ENCODE results near the gene FCER2. TPM values are rescaled to one million over a fixed set of nuclear protein-coding genes. Genes with fewer than 3 reads are reported as not detected.
A peak's percentile ranks its signal among the peaks of the same experiment; 100 is the strongest.

Gene FCER2
- total and polyA plus RNA-seq, 2 of the 13 experiments (the other 11 are each of a cell fraction or from before 2014, with no cell fraction given) = not detected

DNA sequence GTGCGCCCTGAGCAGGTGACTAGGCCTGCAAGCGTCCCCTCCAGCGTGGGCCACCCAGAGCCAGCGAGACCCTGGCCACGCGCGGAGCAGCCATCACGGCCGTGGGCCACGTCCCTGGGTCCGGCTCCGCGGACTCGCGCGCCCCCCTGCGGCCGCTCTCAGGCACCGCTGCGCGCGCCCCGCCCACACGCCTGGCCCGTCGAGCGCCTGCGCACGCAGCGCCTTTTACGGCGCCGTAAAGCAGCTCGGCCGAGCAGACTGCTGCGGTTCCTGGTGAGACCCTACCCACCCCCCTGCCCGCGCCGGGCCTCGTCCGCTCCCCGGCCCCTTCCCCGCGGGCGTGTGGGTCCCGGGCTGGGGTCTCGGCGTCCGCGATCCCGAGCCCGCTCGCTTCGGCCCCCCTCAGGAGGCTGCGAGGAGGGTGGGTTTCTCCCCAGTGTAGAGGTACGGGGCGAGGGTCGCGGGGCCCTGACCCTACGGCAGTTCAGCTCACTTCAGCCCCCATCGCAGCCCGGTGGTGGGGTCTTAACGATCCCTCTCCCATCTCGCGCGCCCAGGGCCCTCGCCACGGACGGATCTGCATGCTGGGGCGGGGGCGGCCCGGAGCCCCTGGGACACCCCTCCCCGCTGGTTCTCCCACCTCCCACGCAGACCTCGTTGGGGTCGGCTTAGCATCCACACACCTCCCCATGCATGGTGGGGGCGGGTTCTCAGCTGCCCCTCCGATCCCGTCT lies 21.2 kb downstream of the FCER2 start, which contains the start of gene TRAPPC5:
Gene TRAPPC5 (plus strand): TSS at position 228 of the 734 bp plus-strand sequence. CDS start 1,421 bp downstream, outside the sequence.
- FAIRE-seq = no peak
- BruUV-seq (replicated peaks) = no TSS peak
- Histone ChIP-seq H3K27me3 (ENCODE audit: control insufficient read depth in 1 of 2, insufficient read depth in 2 of 2, low read length in 2 of 2) (peaks cover 3 to 18% of the 10 kb centered on the region in 2 experiments; a peak in 2 of 5 replicates), H3K4me2 (ENCODE audit: low read depth, low read length) (peak within 1 kb of the TSS; percentile 92), H3K27ac (ENCODE audit: extremely low read length, insufficient read depth, low read length) (peak within 1 kb of the TSS; percentile 57), H3K4me1 (ENCODE audit: insufficient read depth, low read length) (peaks cover 36% of the 10 kb centered on the region), H3K4me3 (replicated peaks in 1 of 3; ENCODE audit: insufficient read depth in 1 of 3, low read depth in 2 of 3, low read length in 3 of 3) (peak within 1 kb of the TSS; percentile 85 to 99 (median 97)), H4K20me1 (ENCODE audit: insufficient read depth, low read length) (no peaks in the 10 kb centered on the region), H2AFZ (ENCODE audit: low read length) (no peak within 1 kb of the TSS), H3K36me3 (replicated peaks in 1 of 2; ENCODE audit: control insufficient read depth in 1 of 2, insufficient read depth in 2 of 2, low read length in 2 of 2) (0 out of 5 replicates have a peak, but pooled peaks cover 0 to 2% of the 10 kb centered on the region in 2 experiments), H3K9me3 (ENCODE audit: low read length) (no peaks in the 10 kb centered on the region), H3K79me2 (ENCODE audit: insufficient read depth, low read length) (peaks cover 5% of the 10 kb centered on the region), H3K9ac (ENCODE audit: insufficient read depth, low read depth, low read length) (peak within 1 kb of the TSS; percentile 88)
- DNase-seq (ENCODE audit: low spot score) = peak; percentile 52
- WGBS (ENCODE audit: low lambda C conversion rate) = 0% methylated on average over 5 of the region's 79 CpGs
- ChIA-PET CTCF (ENCODE audit: low intra/inter-chr PET ratio, low total read pairs) (interaction anchor here (2.8 to 3.1 kb wide), 2 partner anchors 29 to 112 kb away, joined by 13 to 34 read pairs; no protein-coding TSS in a partner anchor), POLR2A (interaction anchor here (0.7 to 1.2 kb wide), 2 partner anchors 43 to 112 kb away, joined by 4 read pairs; no protein-coding TSS in a partner anchor)
- in situ Hi-C loops (cut with HindIII; ENCODE audit: extremely low pct_ligation_motif_present, low pct_unique_long_range_greater_than_20kb) (loop anchor here (5.0 to 10.0 kb wide), 2 partner anchors 114 to 118 kb away; no protein-coding TSS in a partner anchor), intact Hi-C loops (cut with micrococcal nuclease; ENCODE audit: unreplicated experiment) (loop anchor here (1.0 to 2.0 kb wide), 2 partner anchors 28 to 118 kb away; no protein-coding TSS in a partner anchor)
- peak; percentile 76 for ATAC-seq
- TF ChIP-seq ZNF749 (CRISPR knock-in tag; IDR thresholded peaks at IDR 0.05; ENCODE audit: borderline replicate concordance) (0 out of 2 replicates have a peak, but pooled peaks have one; percentile 35), PRMT3 (CRISPR knock-in tag; IDR thresholded peaks at IDR 0.05; ENCODE audit: borderline replicate concordance, low read depth) (no peak), ZFYVE20 (CRISPR knock-in tag; IDR thresholded peaks at IDR 0.05; ENCODE audit: borderline replicate concordance, low read depth) (0 out of 2 replicates have a peak, but pooled peaks have one; percentile 39), CAMTA2 (CRISPR knock-in tag; IDR thresholded peaks at IDR 0.05; ENCODE audit: borderline replicate concordance) (no peak), ESRRA (CRISPR knock-in tag; IDR thresholded peaks at IDR 0.05; ENCODE audit: low read depth) (peak; percentile 60; the same call in 1 of the 2 replicates), HNRNPLL (IDR thresholded peaks at IDR 0.05; ENCODE audit: low read depth, low read length, poor library complexity, severe bottlenecking) (peak; percentile 87), BRCA1 (CRISPR knock-in tag; IDR thresholded peaks at IDR 0.05) (0 out of 2 replicates have a peak, but pooled peaks have one; percentile 28), ZNF678 (CRISPR knock-in tag; IDR thresholded peaks at IDR 0.05) (no peak), NR2F2 (IDR thresholded peaks at IDR 0.05; ENCODE audit: borderline replicate concordance, low read depth) (no peak), KDM2A (CRISPR knock-in tag; IDR thresholded peaks at IDR 0.05; ENCODE audit: borderline replicate concordance, low read depth) (peak; percentile 59), ZNF550 (CRISPR knock-in tag; IDR thresholded peaks at IDR 0.05; ENCODE audit: borderline replicate concordance) (no peak), HES4 (CRISPR knock-in tag; IDR thresholded peaks at IDR 0.05; ENCODE audit: borderline replicate concordance) (peak; percentile 66; the same call in 1 of the 2 replicates), ZBTB7A (CRISPR knock-in tag; IDR thresholded peaks at IDR 0.05) (peak; percentile 95), HMG20B (CRISPR knock-in tag; conservative IDR thresholded peaks at IDR 0.05) (no peak), THYN1 (CRISPR knock-in tag; IDR thresholded peaks at IDR 0.05; ENCODE audit: borderline replicate concordance, low read depth) (no peak), RXRB (CRISPR knock-in tag; IDR thresholded peaks at IDR 0.05; ENCODE audit: borderline replicate concordance) (no peak), GATAD2A (CRISPR knock-in tag; IDR thresholded peaks at IDR 0.05) (peak; percentile 48; the same call in 1 of the 2 replicates)
- TF ChIP-seq, protein P1, sequence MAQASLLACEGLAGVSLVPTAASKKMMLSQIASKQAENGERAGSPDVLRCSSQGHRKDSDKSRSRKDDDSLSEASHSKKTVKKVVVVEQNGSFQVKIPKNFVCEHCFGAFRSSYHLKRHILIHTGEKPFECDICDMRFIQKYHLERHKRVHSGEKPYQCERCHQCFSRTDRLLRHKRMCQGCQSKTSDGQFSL (CRISPR knock-in tag; IDR thresholded peaks at IDR 0.05) = no peak
- TF ChIP-seq, protein P2, sequence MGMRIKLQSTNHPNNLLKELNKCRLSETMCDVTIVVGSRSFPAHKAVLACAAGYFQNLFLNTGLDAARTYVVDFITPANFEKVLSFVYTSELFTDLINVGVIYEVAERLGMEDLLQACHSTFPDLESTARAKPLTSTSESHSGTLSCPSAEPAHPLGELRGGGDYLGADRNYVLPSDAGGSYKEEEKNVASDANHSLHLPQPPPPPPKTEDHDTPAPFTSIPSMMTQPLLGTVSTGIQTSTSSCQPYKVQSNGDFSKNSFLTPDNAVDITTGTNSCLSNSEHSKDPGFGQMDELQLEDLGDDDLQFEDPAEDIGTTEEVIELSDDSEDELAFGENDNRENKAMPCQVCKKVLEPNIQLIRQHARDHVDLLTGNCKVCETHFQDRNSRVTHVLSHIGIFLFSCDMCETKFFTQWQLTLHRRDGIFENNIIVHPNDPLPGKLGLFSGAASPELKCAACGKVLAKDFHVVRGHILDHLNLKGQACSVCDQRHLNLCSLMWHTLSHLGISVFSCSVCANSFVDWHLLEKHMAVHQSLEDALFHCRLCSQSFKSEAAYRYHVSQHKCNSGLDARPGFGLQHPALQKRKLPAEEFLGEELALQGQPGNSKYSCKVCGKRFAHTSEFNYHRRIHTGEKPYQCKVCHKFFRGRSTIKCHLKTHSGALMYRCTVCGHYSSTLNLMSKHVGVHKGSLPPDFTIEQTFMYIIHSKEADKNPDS (CRISPR knock-in tag; IDR thresholded peaks at IDR 0.05) = no peak
- TF ChIP-seq, protein P3, sequence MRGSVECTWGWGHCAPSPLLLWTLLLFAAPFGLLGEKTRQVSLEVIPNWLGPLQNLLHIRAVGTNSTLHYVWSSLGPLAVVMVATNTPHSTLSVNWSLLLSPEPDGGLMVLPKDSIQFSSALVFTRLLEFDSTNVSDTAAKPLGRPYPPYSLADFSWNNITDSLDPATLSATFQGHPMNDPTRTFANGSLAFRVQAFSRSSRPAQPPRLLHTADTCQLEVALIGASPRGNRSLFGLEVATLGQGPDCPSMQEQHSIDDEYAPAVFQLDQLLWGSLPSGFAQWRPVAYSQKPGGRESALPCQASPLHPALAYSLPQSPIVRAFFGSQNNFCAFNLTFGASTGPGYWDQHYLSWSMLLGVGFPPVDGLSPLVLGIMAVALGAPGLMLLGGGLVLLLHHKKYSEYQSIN (CRISPR knock-in tag; IDR thresholded peaks at IDR 0.05; ENCODE audit: borderline replicate concordance) = no peak
